ENCODE data around the gene PADI3.

PADI3 gene

DNA sequence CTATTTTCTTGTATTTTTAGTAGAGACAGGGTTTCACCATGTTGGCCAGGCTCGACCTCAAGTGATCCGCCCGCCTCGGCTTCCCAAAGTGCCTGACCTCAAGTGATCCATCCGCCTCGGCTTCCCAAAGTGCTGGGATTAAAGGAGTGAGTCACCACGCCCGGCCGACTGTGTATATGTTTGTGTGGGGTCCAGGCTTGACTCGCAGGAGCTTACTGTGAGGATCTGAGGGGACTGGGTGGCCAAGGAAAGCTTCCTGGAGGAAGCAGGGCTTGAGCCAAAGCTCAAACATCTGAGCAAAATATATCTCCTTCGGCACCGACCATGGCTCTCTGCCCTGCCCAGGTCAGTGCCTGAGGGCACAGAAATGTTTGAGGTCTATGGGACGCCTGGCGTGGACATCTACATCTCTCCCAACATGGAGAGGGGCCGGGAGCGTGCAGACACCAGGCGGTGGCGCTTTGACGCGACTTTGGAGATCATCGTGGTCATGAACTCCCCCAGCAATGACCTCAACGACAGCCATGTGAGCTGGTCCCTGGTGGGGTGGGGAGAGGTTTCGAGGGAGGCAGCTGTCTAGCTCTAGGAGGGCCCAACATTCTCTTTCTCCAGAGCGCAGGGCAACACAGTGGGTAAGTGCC, 10.5 kb downstream of the PADI3 start:
- no peak for DNase-seq (ENCODE audit: low read depth)
- TF ChIP-seq, protein P1, sequence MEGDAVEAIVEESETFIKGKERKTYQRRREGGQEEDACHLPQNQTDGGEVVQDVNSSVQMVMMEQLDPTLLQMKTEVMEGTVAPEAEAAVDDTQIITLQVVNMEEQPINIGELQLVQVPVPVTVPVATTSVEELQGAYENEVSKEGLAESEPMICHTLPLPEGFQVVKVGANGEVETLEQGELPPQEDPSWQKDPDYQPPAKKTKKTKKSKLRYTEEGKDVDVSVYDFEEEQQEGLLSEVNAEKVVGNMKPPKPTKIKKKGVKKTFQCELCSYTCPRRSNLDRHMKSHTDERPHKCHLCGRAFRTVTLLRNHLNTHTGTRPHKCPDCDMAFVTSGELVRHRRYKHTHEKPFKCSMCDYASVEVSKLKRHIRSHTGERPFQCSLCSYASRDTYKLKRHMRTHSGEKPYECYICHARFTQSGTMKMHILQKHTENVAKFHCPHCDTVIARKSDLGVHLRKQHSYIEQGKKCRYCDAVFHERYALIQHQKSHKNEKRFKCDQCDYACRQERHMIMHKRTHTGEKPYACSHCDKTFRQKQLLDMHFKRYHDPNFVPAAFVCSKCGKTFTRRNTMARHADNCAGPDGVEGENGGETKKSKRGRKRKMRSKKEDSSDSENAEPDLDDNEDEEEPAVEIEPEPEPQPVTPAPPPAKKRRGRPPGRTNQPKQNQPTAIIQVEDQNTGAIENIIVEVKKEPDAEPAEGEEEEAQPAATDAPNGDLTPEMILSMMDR (IDR thresholded peaks at IDR 0.05; ENCODE audit: insufficient read depth, low read depth, low read length, missing control alignments), result no peak
- no peak overlapping the region for H3K4me3 ChIP-seq (ENCODE audit: low read depth, low read length)

DNA sequence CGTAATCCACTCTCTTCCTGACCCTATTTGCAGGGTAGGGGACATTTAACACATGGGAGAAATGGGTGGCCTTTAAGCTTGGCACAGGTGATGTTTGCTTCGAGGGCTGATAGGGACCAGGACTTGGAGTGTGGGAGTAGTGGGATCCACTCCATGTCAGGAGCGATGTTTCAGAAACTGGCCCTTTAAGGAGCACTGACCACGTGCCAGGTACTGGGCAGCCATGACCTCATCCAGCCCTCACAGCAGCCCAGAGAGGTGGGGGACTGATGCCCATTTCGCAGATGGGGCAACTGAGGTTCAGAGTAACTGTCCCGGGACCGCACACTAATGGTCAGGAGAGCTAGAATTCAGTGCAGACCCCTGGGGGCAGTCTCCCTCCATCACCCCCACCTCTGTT, 11.4 kb downstream of the PADI3 start:
- TF ChIP-seq, protein P1 (IDR thresholded peaks at IDR 0.05; ENCODE audit: insufficient read depth, low read depth, low read length, missing control alignments), result no peak
- no peak for DNase-seq (ENCODE audit: low read depth)
- no peak overlapping the region for H3K4me3 ChIP-seq (ENCODE audit: low read depth, low read length)

DNA sequence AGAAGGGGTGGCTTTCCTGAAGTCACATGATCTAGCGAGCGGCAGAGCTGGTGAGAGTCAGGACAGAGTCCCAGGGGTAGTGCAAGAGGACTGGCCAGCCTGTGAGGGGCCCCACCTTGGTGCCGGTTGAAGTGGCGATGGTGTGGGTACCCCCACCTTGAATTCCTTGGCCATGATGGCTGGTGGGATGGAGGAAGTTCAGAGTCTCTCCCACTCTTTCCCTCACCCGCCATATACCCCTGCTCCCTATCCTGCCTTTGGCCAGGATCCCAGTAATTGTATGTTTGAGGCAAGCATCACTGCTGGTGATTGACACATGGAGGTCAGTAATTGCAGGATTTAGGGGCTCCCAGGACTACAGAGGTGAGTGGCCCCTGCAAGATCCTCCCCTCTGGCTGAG, 11.8 kb downstream of the PADI3 start:
- H3K4me3 ChIP-seq (ENCODE audit: low read depth, low read length), result no peak overlapping the region
- DNase-seq (ENCODE audit: low read depth), result no peak
- TF ChIP-seq, protein P1 (IDR thresholded peaks at IDR 0.05; ENCODE audit: insufficient read depth, low read depth, low read length, missing control alignments), result no peak

DNA sequence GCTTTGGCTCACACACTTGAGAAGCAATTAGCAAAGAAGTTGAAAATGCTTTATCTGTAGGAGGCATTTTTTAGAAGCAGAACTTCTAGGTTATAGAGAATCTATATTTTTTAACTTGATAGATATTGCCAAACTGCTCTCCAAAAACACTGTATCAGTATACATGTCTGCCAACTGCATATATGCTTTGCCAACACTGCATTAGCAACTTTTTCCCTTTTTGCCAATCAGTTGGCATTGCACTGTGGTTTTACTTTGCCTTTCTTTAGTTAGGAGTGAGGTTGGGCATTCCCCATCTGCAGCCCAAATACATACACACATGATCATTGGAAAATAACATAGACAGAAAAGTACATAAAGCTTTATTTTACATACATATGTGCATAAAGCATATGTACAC, 15.0 kb downstream of the PADI3 start:
- DNase-seq (ENCODE audit: low read depth), result no peak
- TF ChIP-seq, protein P1 (IDR thresholded peaks at IDR 0.05; ENCODE audit: insufficient read depth, low read depth, low read length, missing control alignments), result no peak
- no peak overlapping the region for H3K4me3 ChIP-seq (ENCODE audit: low read depth, low read length)

DNA sequence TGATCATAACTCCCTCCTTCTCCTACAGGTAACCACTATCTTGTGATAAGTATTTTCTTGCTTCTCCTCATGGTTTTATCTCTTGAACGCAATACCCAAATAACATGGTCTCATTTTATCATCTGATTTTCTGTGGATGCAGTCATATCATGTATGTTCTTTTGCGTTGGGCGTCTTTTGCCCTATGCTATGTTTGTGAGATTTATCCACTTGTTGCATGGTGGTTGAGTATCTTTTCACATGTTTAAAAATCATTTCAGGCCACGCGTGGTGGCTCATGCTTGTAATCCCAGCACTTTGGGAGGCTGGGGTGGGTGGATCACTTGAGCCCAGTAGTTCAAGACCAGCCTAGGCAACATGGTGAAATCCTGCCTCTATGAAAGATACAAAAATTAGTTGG, 15.6 kb downstream of the PADI3 start:
- TF ChIP-seq, protein P1 (IDR thresholded peaks at IDR 0.05; ENCODE audit: insufficient read depth, low read depth, low read length, missing control alignments), result no peak
- no peak for DNase-seq (ENCODE audit: low read depth)
- no peak overlapping the region for H3K4me3 ChIP-seq (ENCODE audit: low read depth, low read length)

DNA sequence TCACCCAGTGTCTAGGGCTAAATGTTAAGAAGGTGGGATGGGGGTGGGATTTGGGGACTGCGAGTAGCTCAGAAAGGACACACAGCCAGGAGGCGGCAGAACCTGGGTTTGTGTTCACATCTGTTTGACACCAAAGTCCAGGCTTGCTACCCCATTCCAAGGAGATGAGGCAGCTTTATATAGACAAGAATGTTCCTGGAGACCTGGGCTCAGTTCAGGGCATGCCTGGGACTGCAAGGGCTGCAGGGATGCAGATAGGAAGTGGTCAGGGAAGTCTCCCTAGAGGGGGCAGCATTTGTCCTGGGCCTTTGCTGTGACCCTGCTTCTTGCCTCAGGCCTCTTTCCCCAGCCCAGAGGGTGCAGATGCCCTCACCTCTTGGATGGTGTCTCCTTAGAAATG, 16.3 kb downstream of the PADI3 start:
- no peak overlapping the region for H3K4me3 ChIP-seq (ENCODE audit: low read depth, low read length)
- TF ChIP-seq, protein P1 (IDR thresholded peaks at IDR 0.05; ENCODE audit: insufficient read depth, low read depth, low read length, missing control alignments), result no peak
- no peak for DNase-seq (ENCODE audit: low read depth)

DNA sequence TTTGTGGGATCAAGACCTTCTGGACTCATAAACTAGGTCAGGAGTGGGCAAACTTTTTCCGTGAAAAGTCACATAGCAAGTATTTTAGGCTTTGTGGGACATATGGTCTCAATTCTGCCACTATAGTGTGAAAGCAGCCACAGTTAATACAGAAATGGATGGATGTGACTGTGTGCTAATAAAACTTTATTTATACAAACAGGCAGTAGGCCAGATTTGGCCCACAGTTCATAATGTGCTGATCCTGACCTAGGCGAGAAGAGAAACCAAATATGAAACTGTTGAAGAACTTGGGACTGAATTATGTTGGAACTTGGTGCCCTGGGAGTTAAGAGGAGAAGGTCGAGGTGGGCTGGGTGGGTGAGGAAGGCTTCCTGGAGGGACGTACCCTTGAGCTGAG, 17.1 kb downstream of the PADI3 start:
- TF ChIP-seq, protein P1 (IDR thresholded peaks at IDR 0.05; ENCODE audit: insufficient read depth, low read depth, low read length, missing control alignments), result no peak

More for the DNA sequence above, 17.1 kb downstream of the PADI3 start:
- no peak for DNase-seq (ENCODE audit: low read depth)
- no peak overlapping the region for H3K4me3 ChIP-seq (ENCODE audit: low read depth, low read length)

All from GM12865 (cell line).